Neural cell (in vitro differentiated cells): ENCODE data around the gene ADGRG1.

Experiments
- CTCF ChIP-seq: fragments of 450-650 bp; IDR thresholded peaks from 2 replicates; pipeline ENCODE4 v1.5.1; 2014; ENCODE audit warnings: antibody characterized with exemption, mild to moderate bottlenecking, moderate library complexity; ENCODE audit not compliant: poor library complexity, severe bottlenecking
- EP300 ChIP-seq: fragments of 450-650 bp; conservative IDR thresholded peaks from 2 replicates; pipeline ENCODE4 v1.6.1; 2014; ENCODE audit warnings: antibody characterized with exemption, mild to moderate bottlenecking, moderate library complexity; ENCODE audit not compliant: poor library complexity, severe bottlenecking
- EZH2 ChIP-seq: fragments of 200-600, 300-800 bp; shearing (Covaris generic), sonication (generic); IDR thresholded peaks from 2 replicates; pipeline ENCODE4 v1.6.1; 2014; ENCODE audit warnings: antibody characterized with exemption, low read length, borderline replicate concordance, mild to moderate bottlenecking; ENCODE audit not compliant: insufficient read depth, poor library complexity, severe bottlenecking
- POLR2AphosphoS5 ChIP-seq: IDR thresholded peaks from 2 replicates; pipeline ENCODE4 v1.6.1; 2012
- TAF1 ChIP-seq: IDR thresholded peaks from 2 replicates; pipeline ENCODE4 v1.6.1; 2012; ENCODE audit warnings: low read depth

DNA sequence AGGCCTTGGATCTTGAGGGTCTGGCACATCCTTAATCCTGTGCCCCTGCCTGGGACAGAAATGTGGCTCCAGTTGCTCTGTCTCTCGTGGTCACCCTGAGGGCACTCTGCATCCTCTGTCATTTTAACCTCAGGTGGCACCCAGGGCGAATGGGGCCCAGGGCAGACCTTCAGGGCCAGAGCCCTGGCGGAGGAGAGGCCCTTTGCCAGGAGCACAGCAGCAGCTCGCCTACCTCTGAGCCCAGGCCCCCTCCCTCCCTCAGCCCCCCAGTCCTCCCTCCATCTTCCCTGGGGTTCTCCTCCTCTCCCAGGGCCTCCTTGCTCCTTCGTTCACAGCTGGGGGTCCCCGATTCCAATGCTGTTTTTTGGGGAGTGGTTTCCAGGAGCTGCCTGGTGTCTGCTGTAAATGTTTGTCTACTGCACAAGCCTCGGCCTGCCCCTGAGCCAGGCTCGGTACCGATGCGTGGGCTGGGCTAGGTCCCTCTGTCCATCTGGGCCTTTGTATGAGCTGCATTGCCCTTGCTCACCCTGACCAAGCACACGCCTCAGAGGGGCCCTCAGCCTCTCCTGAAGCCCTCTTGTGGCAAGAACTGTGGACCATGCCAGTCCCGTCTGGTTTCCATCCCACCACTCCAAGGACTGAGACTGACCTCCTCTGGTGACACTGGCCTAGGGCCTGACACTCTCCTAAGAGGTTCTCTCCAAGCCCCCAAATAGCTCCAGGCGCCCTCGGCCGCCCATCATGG is 35.7 kb downstream of the ADGRG1 start:
- TF ChIP-seq POLR2AphosphoS5 (no peak), TAF1 (no peak), EZH2 (no peak), CTCF (no peak), EP300 (no peak)
